GM12878 (cell line): ENCODE results near the gene HSPA2. TPM values are rescaled to one million over a fixed set of nuclear protein-coding genes. Genes with fewer than 3 reads are reported as not detected.

Experiments
- ATAC-seq: fragments of 200-7000 bp; cut with Tn5 transposase; 3 replicates; pipeline ENCODE4 v1.9.1; 2020; ENCODE audit warnings: mild to moderate bottlenecking, moderate library complexity
- BruUV-seq: library from RNA; stranded (reverse); fragments of 400-500 nt; replicated peaks from 2 replicates; lab custom pipeline; 2021; lab: Mats Ljungman, UMichigan
- CTCF ChIA-PET: fragments of 300-600 bp; sonication (Branson Sonifier 250); formaldehyde crosslinking; extraction: SDS; loops from one replicate; lab custom pipeline; 2021; ENCODE audit warnings: inconsistent platforms; lab: Yijun Ruan, JAX
- POLR2A ChIA-PET: fragments of 350-600 bp; formaldehyde crosslinking; extraction: SDS; loops from one replicate; lab custom pipeline; 2021; ENCODE audit warnings: inconsistent platforms; lab: Charles Lee
- RAD21 ChIA-PET: fragments of 300-600 bp; sonication (Branson Sonifier 250); formaldehyde crosslinking; loops from one replicate; lab custom pipeline; 2023; ENCODE audit warnings: antibody characterized with exemption; ENCODE audit not compliant: unreplicated experiment; lab: Charles Lee
- SMC1A ChIA-PET: fragments of 300-600 bp; sonication (Branson Sonifier 250); formaldehyde crosslinking; loops from one replicate; lab custom pipeline; 2023; ENCODE audit not compliant: unreplicated experiment, uncharacterized antibody; lab: Charles Lee
- DNase-seq: peaks from one replicate; pipeline ENCODE4 v3.0.0-alpha.2; 2011; ENCODE audit warnings: low read depth, low spot score
- FAIRE-seq: peaks from 3 replicates; lab custom pipeline; 2011; peaks lifted over from hg19 to GRCh38; lab: Jason Lieb, UNC
- H2AFZ ChIP-seq: 2 replicates; pipeline ENCODE4 v1.6.0; 2011; ENCODE audit warnings: low read depth, low read length, control low read depth; ENCODE audit not compliant: control insufficient read depth
- H3K27ac ChIP-seq: 2 replicates; pipeline ENCODE4 v1.5.1; 2011; ENCODE audit warnings: control low read depth; ENCODE audit not compliant: control insufficient read depth, insufficient read depth
- H3K27me3 ChIP-seq, 2 experiments: replicated peaks in 1 of 2; 2 replicates each; pipeline versions ENCODE4 v1.6.0 to v1.6.1; 2011; ENCODE audit warnings: low read length in 1 of 2; ENCODE audit not compliant: control insufficient read depth in 2 of 2, insufficient read depth in 2 of 2
- H3K36me3 ChIP-seq, 2 experiments: 2 replicates each; pipeline ENCODE4 v1.5.1; 2011; ENCODE audit warnings: low read length in 1 of 2; ENCODE audit not compliant: control insufficient read depth in 2 of 2, insufficient read depth in 2 of 2
- H3K4me1 ChIP-seq: 2 replicates; pipeline ENCODE4 v1.6.1; 2011; ENCODE audit warnings: mild to moderate bottlenecking, low read length, moderate library complexity, mixed read lengths; ENCODE audit not compliant: control insufficient read depth, insufficient read depth
- H3K4me2 ChIP-seq: 2 replicates; pipeline ENCODE4 v1.6.0; 2011; ENCODE audit warnings: control low read depth; ENCODE audit not compliant: control insufficient read depth, insufficient read depth
- H3K4me3 ChIP-seq: fragments of 200-600 bp; sonication (generic); 2 replicates; pipeline ENCODE4 v1.5.1; 2016
- H3K79me2 ChIP-seq: 2 replicates; pipeline ENCODE4 v1.6.0; 2011; ENCODE audit warnings: low read length; ENCODE audit not compliant: control insufficient read depth, insufficient read depth
- H3K9ac ChIP-seq: 2 replicates; pipeline ENCODE4 v1.8.0; 2011; ENCODE audit warnings: low read length, control low read depth, mixed read lengths; ENCODE audit not compliant: control insufficient read depth, insufficient read depth
- H3K9me3 ChIP-seq: replicated peaks from 3 replicates; pipeline ENCODE4 v1.5.1; 2011; ENCODE audit warnings: mild to moderate bottlenecking, low read length; ENCODE audit not compliant: control insufficient read depth, insufficient read depth
- H4K20me1 ChIP-seq: 2 replicates; pipeline ENCODE4 v1.6.0; 2011; ENCODE audit not compliant: control insufficient read depth, insufficient read depth
- CREB1 ChIP-seq: IDR thresholded peaks from 2 replicates; pipeline ENCODE4 v1.6.1; 2012; ENCODE audit warnings: low read depth, mild to moderate bottlenecking, inconsistent platforms
- ETV6 ChIP-seq, 2 experiments: fragments of 450-650 bp in 1 of 2; IDR thresholded peaks in 1 of 2; conservative IDR thresholded peaks in 1 of 2; 2 replicates each; pipeline ENCODE4 v1.6.1; 2014; ENCODE audit warnings: antibody characterized with exemption in 1 of 2, borderline replicate concordance in 1 of 2, low read depth in 1 of 2, mild to moderate bottlenecking in 1 of 2, moderate library complexity in 1 of 2
- JUND ChIP-seq: IDR thresholded peaks from 2 replicates; pipeline ENCODE4 v1.6.1; 2012; ENCODE audit warnings: low read depth, mild to moderate bottlenecking, low read length, improper control_type of control experiment, moderate library complexity
- MEF2A ChIP-seq: IDR thresholded peaks from 2 replicates; pipeline ENCODE4 v1.6.1; 2011; ENCODE audit warnings: low read depth, mild to moderate bottlenecking, low read length, moderate library complexity; ENCODE audit not compliant: insufficient read depth
- NBN ChIP-seq: fragments of 450-650 bp; IDR thresholded peaks from 2 replicates; pipeline ENCODE4 v1.6.1; 2016
- NFXL1 ChIP-seq: fragments of 450-650 bp; IDR thresholded peaks from 2 replicates; pipeline ENCODE4 v1.6.1; 2017; ENCODE audit warnings: antibody characterized with exemption, mild to moderate bottlenecking, borderline replicate concordance
- NR2C1 ChIP-seq: fragments of 450-650 bp; IDR thresholded peaks from 2 replicates; pipeline ENCODE4 v1.6.1; 2017; ENCODE audit warnings: antibody characterized with exemption, mild to moderate bottlenecking, moderate library complexity
- NR2C2 ChIP-seq: IDR thresholded peaks from 2 replicates; pipeline ENCODE4 v1.6.1; 2011; ENCODE audit warnings: borderline replicate concordance, low read depth; ENCODE audit not compliant: control insufficient read depth, insufficient read length
- RAD21 ChIP-seq: IDR thresholded peaks from 2 replicates; pipeline ENCODE4 v1.6.1; 2011; ENCODE audit warnings: mild to moderate bottlenecking, low read depth, low read length, moderate library complexity; ENCODE audit not compliant: insufficient read depth
- RFX5 ChIP-seq: IDR thresholded peaks from 2 replicates; pipeline ENCODE4 v1.6.1; 2011; ENCODE audit warnings: low read depth, low read length, improper control_type of control experiment
- SMC3 ChIP-seq: IDR thresholded peaks from 2 replicates; pipeline ENCODE4 v1.6.1; 2011; ENCODE audit warnings: low read length, improper control_type of control experiment, borderline replicate concordance
- TCF7 ChIP-seq: IDR thresholded peaks from 2 replicates; pipeline ENCODE4 v1.6.1; 2014; ENCODE audit warnings: antibody characterized with exemption, borderline replicate concordance
- USF1 ChIP-seq: IDR thresholded peaks from 2 replicates; pipeline ENCODE4 v1.6.1; 2011; ENCODE audit warnings: borderline replicate concordance, low read depth, mild to moderate bottlenecking, moderate library complexity, mixed read lengths, low read length; ENCODE audit not compliant: insufficient read depth; ENCODE audit errors: extremely low read length
- YBX1 ChIP-seq: fragments of 450-650 bp; IDR thresholded peaks from 2 replicates; pipeline ENCODE4 v1.6.1; 2016; ENCODE audit warnings: antibody characterized with exemption
- ZNF207 ChIP-seq: fragments of 450-650 bp; IDR thresholded peaks from 2 replicates; pipeline ENCODE4 v1.6.1; 2014; ENCODE audit warnings: antibody characterized with exemption, mild to moderate bottlenecking, borderline replicate concordance
- WGBS: methylation state at CpG from one replicate; pipeline ENCODE4 v1.1.6; 2016; ENCODE audit warnings: low lambda C conversion rate; ENCODE audit not compliant: insufficient replicate concordance, insufficient coverage; ENCODE audit errors: missing lambda C conversion rate; 5-methylcytosine and 5-hydroxymethylcytosine counted together
- in situ Hi-C: fragments of 300-500 bp; cut with MboI; formaldehyde crosslinking; loops from 9 replicates; pipeline ENCODE4 v1.14.3; 2018; ENCODE audit warnings: mixed read lengths
- intact Hi-C: fragments of 100-400 bp; cut with micrococcal nuclease; formaldehyde crosslinking; loops from one replicate; pipeline ENCODE4 v1.14.2; 2022; ENCODE audit not compliant: unreplicated experiment
- polyA plus RNA-seq, 11 experiments: library from polyadenylated mRNA; depleted of rRNA in 4 of 11; unstranded in 6 of 11; stranded (reverse) in 5 of 11; fragments of >200 nt; fragmentation: Nextera tagmentation in 4 of 11; fragmentation: Illumina TruSeq in 1 of 11; extraction: Ambion mirVana in 4 of 11; extraction: Trizol in 1 of 11; gene quantifications; 1 replicate in 1 of 11; 2 replicates in 10 of 11; pipeline versions ENCODE4 v1.2.1 to v1.2.3, GENCODE V29; 2011 to 2016; ENCODE audit warnings: inconsistent platforms in 2 of 11, missing spikeins in 2 of 11, low read depth in 1 of 11
- total RNA-seq, 4 experiments: library from RNA; depleted of rRNA in 3 of 4; stranded (reverse); fragments of >200 nt in 3 of 4; fragmentation: Illumina TruSeq in 1 of 4; extraction: Trizol in 1 of 4; gene quantifications; 2 replicates each; pipeline versions ENCODE4 v1.2.1 to v1.2.3, GENCODE V29; 2013 to 2021

The HSPA2 gene
- total and polyA plus RNA-seq, 10 of the 15 experiments (the other 5 are each of a cell fraction or from before 2014, with no cell fraction given), result 0.02 to 1.2 (median 0.65) TPM

GRCh38 chr14:64493455-64493854 lies 47.1 kb upstream of the HSPA2 start:
- ChIA-PET CTCF (interaction anchor here (0.6 to 6.3 kb wide), 7 partner anchors 9 to 1052 kb away, joined by 3 to 32 read pairs (median 4); no protein-coding TSS in a partner anchor), SMC1A (interaction anchor here (0.9 to 6.4 kb wide), 3 partner anchors 8 to 30 kb away, joined by 4 to 51 read pairs (median 8); no protein-coding TSS in a partner anchor)
- no peak for ATAC-seq
- DNase-seq, result no peak
- no peak overlapping the region for H2AFZ ChIP-seq
- no peak for TF ChIP-seq ZNF207
- TF ChIP-seq ETV6 (conservative IDR thresholded peaks at IDR 0.05 in 1 of 2, IDR thresholded peaks at IDR 0.05 in 1 of 2; ENCODE audit: borderline replicate concordance in 1 of 2, low read depth in 1 of 2), result no peak
- no peak for TF ChIP-seq CREB1
- TF ChIP-seq, all 136 proteins: peak for 0
- no peak for FAIRE-seq
- no peak overlapping the region for H3K9ac ChIP-seq
- ChIA-PET RAD21 (interaction anchor here (1.3 to 1.7 kb wide), 2 partner anchors 10 to 17 kb away, joined by 6 to 7 read pairs; no protein-coding TSS in a partner anchor), POLR2A (interaction anchor here (1.4 kb wide), 1 partner anchor 18 kb away, joined by 3 read pairs; no protein-coding TSS in a partner anchor)
- no peak overlapping the region for H3K4me2 ChIP-seq
- H3K79me2 ChIP-seq, result peaks cover 31% of the 10 kb centered on the region
- no peaks in the 10 kb centered on the region for H4K20me1 ChIP-seq
- no peak overlapping the region for H3K27ac ChIP-seq
- no peaks in the 10 kb centered on the region for H3K4me1 ChIP-seq
- H3K9me3 ChIP-seq, result no peaks in the 10 kb centered on the region
- H3K36me3 ChIP-seq, result peaks cover 0 to 16% of the 10 kb centered on the region in 2 experiments; a peak in 1 of 4 replicates
- 67% methylated on average over 3 of the region's 3 CpGs for WGBS
- in situ Hi-C loops, result no loop called here
- BruUV-seq, result no TSS peak
- intact Hi-C loops, result no loop called here
- no peak overlapping the region for H3K4me3 ChIP-seq
- H3K27me3 ChIP-seq, result no peaks in the 10 kb centered on the region

GRCh38 chr14:64495252-64495651 lies 45.3 kb upstream of the HSPA2 start:
- SMC1A ChIA-PET, result interaction anchor here (0.7 to 6.4 kb wide), 9 partner anchors 11 to 141 kb away, joined by 3 to 51 read pairs (median 4); no protein-coding TSS in a partner anchor
- POLR2A ChIA-PET, result interaction anchor here (0.9 to 1.7 kb wide), 2 partner anchors 20 to 30 kb away, joined by 3 read pairs; partner anchors contain the start of gene AKAP5
- peaks cover 46% of the 10 kb centered on the region for H3K79me2 ChIP-seq
- 0 out of 2 replicates have a peak, but pooled peaks cover 3% of the 10 kb centered on the region for H3K4me1 ChIP-seq
- H3K36me3 ChIP-seq, result peaks cover 0 to 16% of the 10 kb centered on the region in 2 experiments; a peak in 1 of 4 replicates
- in situ Hi-C loops, result no loop called here
- no peaks in the 10 kb centered on the region for H3K9me3 ChIP-seq
- RAD21 ChIA-PET, result interaction anchor here (0.9 to 1.6 kb wide), 2 partner anchors 15 to 49 kb away, joined by 4 to 5 read pairs; no protein-coding TSS in a partner anchor
- CTCF ChIA-PET, result interaction anchor here (0.7 to 6.3 kb wide), 9 partner anchors 11 to 152 kb away, joined by 3 to 43 read pairs (median 13); no protein-coding TSS in a partner anchor
- BruUV-seq, result no TSS peak
- no peak overlapping the region for H3K4me3 ChIP-seq
- H3K27me3 ChIP-seq, result no peaks in the 10 kb centered on the region
- H4K20me1 ChIP-seq, result no peaks in the 10 kb centered on the region
- H3K4me2 ChIP-seq, result no peak overlapping the region
- H3K9ac ChIP-seq, result no peak overlapping the region
- FAIRE-seq, result no peak
- ATAC-seq, result no peak
- H2AFZ ChIP-seq, result no peak overlapping the region
- no peak for DNase-seq
- intact Hi-C loops, result no loop called here
- H3K27ac ChIP-seq, result no peak overlapping the region
- TF ChIP-seq JUND (no peak), USF1 (no peak), TCF7 (no peak), ZNF207 (no peak), NR2C2 (no peak), RFX5 (no peak), RAD21 (no peak), NBN (no peak), NFXL1 (no peak), YBX1 (no peak), NR2C1 (no peak), SMC3 (no peak), CREB1 (no peak), MEF2A (no peak)
